SK-N-SH (cell line): Measurements from ENCODE around the gene CFAP58. TPM values are rescaled to one million over a fixed set of nuclear protein-coding genes. Genes with fewer than 3 reads are reported as not detected.

Experiments
- CTCF ChIA-PET: fragments of 300-600, 350-600 bp; formaldehyde crosslinking; extraction: SDS; loops from one replicate; lab custom pipeline; 2021; lab: Yijun Ruan, JAX
- POLR2A ChIA-PET: fragments of 350-600 bp; sonication (Branson Sonifier 250); formaldehyde crosslinking; extraction: SDS; loops from one replicate; lab custom pipeline; 2020; ENCODE audit warnings: antibody characterized with exemption, inconsistent platforms; lab: Yijun Ruan, JAX
- DNase-seq: peaks from one replicate; pipeline ENCODE4 v3.0.0; 2012
- H2AFZ ChIP-seq: fragments of 200-600 bp; sonication (generic); 2 replicates; pipeline ENCODE4 v1.8.1; 2016; ENCODE audit warnings: antibody characterized with exemption, mild to moderate bottlenecking, low read depth
- H3F3A ChIP-seq: fragments of 200-600 bp; sonication (generic); replicated peaks from 2 replicates; pipeline ENCODE3; 2016; ENCODE audit warnings: antibody characterized with exemption, mild to moderate bottlenecking; ENCODE audit not compliant: insufficient read depth
- H3K27ac ChIP-seq, 2 experiments: fragments of 200-500 bp in 1 of 2; fragments of 200-600 bp in 1 of 2; sonication (Bioruptor generic) in 1 of 2; sonication (generic), shearing (Covaris generic) in 1 of 2; 2 replicates each; pipeline versions ENCODE4 v1.5.1 to v1.6.1; 2014 to 2016; ENCODE audit warnings: low read depth in 2 of 2, inconsistent platforms in 1 of 2, low read length in 1 of 2, mild to moderate bottlenecking in 1 of 2, mixed read lengths in 1 of 2
- H3K27me3 ChIP-seq: fragments of 200-600 bp; sonication (generic), shearing (Covaris generic); 2 replicates; pipeline ENCODE4 v1.6.1; 2016; ENCODE audit warnings: mixed run types; ENCODE audit not compliant: insufficient read depth
- H3K36me3 ChIP-seq, 2 experiments: fragments of 200-500 bp in 1 of 2; fragments of 200-600 bp in 1 of 2; sonication (Bioruptor generic) in 1 of 2; sonication (generic) in 1 of 2; replicated peaks in 1 of 2; 2 replicates each; pipeline versions ENCODE3 to v1.5.1; 2014 to 2016; ENCODE audit warnings: low read length in 1 of 2, mild to moderate bottlenecking in 1 of 2; ENCODE audit not compliant: insufficient read depth in 2 of 2, control insufficient read depth in 1 of 2
- H3K4me1 ChIP-seq, 2 experiments: fragments of 200-500 bp in 1 of 2; fragments of 200-600 bp in 1 of 2; sonication (Bioruptor generic) in 1 of 2; sonication (generic), shearing (Covaris generic) in 1 of 2; 2 replicates each; pipeline versions ENCODE4 v1.5.1 to v1.6.1; 2014 to 2016; ENCODE audit warnings: low read depth in 1 of 2, low read length in 1 of 2, mixed run types in 1 of 2; ENCODE audit not compliant: insufficient read depth in 2 of 2, control insufficient read depth in 1 of 2
- H3K4me2 ChIP-seq: fragments of 200-600 bp; sonication (generic), shearing (Covaris generic); 2 replicates; pipeline ENCODE4 v1.6.1; 2017; ENCODE audit warnings: mixed run types
- H3K4me3 ChIP-seq, 2 experiments: fragments of 200-500 bp in 1 of 2; fragments of 200-600 bp in 1 of 2; sonication (Bioruptor generic) in 1 of 2; sonication (generic), shearing (Covaris generic) in 1 of 2; 2 replicates each; pipeline versions ENCODE4 v1.5.1 to v1.8.1; 2014 to 2016; ENCODE audit warnings: low read depth in 2 of 2, inconsistent platforms in 1 of 2, low read length in 1 of 2, mild to moderate bottlenecking in 1 of 2, mixed read lengths in 1 of 2, moderate library complexity in 1 of 2
- H3K79me2 ChIP-seq: fragments of 200-600 bp; sonication (generic); 2 replicates; pipeline ENCODE4 v1.8.1; 2017; ENCODE audit warnings: mild to moderate bottlenecking; ENCODE audit not compliant: insufficient read depth
- H3K9ac ChIP-seq: fragments of 200-600 bp; sonication (generic); 2 replicates; pipeline ENCODE4 v1.6.1; 2017; ENCODE audit warnings: mixed run types
- H3K9me2 ChIP-seq: fragments of 200-600 bp; sonication (generic); 2 replicates; pipeline ENCODE4 v1.6.1; 2017; ENCODE audit warnings: mixed run types
- H3K9me3 ChIP-seq: fragments of 200-600 bp; sonication (generic); 2 replicates; pipeline ENCODE4 v1.6.1; 2017; ENCODE audit warnings: mixed run types, mild to moderate bottlenecking, moderate library complexity
- H4K20me1 ChIP-seq: fragments of 200-600 bp; sonication (generic); 2 replicates; pipeline ENCODE4 v1.6.1; 2017; ENCODE audit warnings: mild to moderate bottlenecking, mixed run types; ENCODE audit not compliant: insufficient read depth
- CHD2 ChIP-seq: fragments of 150-350 bp; IDR thresholded peaks from 2 replicates; pipeline ENCODE4 v1.6.1; 2018; ENCODE audit warnings: low read length; ENCODE audit not compliant: partially characterized antibody
- ELF1 ChIP-seq: IDR thresholded peaks from 2 replicates; pipeline ENCODE4 v1.4.0; 2012
- EZH2phosphoT487 ChIP-seq: fragments of 200-600 bp; sonication (generic); IDR thresholded peaks from 2 replicates; pipeline ENCODE4 v1.6.1; 2017; ENCODE audit warnings: low read depth, mixed run types, mild to moderate bottlenecking, antibody characterized with exemption, moderate library complexity, borderline replicate concordance
- FOSL2 ChIP-seq: IDR thresholded peaks from 2 replicates; pipeline ENCODE4 v1.4.0; 2012; ENCODE audit warnings: low read depth, mild to moderate bottlenecking, moderate library complexity, borderline replicate concordance
- FOXJ3 ChIP-seq: sonication (generic); formaldehyde crosslinking; IDR thresholded peaks from 2 replicates; pipeline ENCODE4 v1.5.1; 2020; ENCODE audit warnings: mild to moderate bottlenecking, missing genetic modification reagents
- FOXM1 ChIP-seq: IDR thresholded peaks from 2 replicates; pipeline ENCODE4 v1.4.0; 2012; ENCODE audit warnings: low read depth, mild to moderate bottlenecking
- GABPA ChIP-seq: IDR thresholded peaks from 2 replicates; pipeline ENCODE4 v1.4.0; 2012; ENCODE audit warnings: low read depth, mild to moderate bottlenecking
- GATA2 ChIP-seq: sonication (generic); formaldehyde crosslinking; IDR thresholded peaks from 2 replicates; pipeline ENCODE4 v1.5.0; 2020; ENCODE audit warnings: mild to moderate bottlenecking, missing genetic modification reagents
- MEF2A ChIP-seq: IDR thresholded peaks from 2 replicates; pipeline ENCODE4 v1.4.0; 2012; ENCODE audit warnings: low read depth, borderline replicate concordance
- MXI1 ChIP-seq: IDR thresholded peaks from 2 replicates; pipeline ENCODE4 v1.6.1; 2012; ENCODE audit warnings: mild to moderate bottlenecking, low read depth, low read length, improper control_type of control experiment
- NFIC ChIP-seq: IDR thresholded peaks from 2 replicates; pipeline ENCODE4 v1.4.0; 2012; ENCODE audit warnings: borderline replicate concordance
- NRF1 ChIP-seq: IDR thresholded peaks from 2 replicates; pipeline ENCODE4 v1.6.1; 2012; ENCODE audit warnings: low read depth, mild to moderate bottlenecking, low read length
- RCOR1 ChIP-seq: fragments of 150-350 bp; IDR thresholded peaks from 2 replicates; pipeline ENCODE4 v1.6.1; 2017; ENCODE audit warnings: antibody characterized with exemption, low read length
- RXRA ChIP-seq: IDR thresholded peaks from 2 replicates; pipeline ENCODE4 v1.4.0; 2012; ENCODE audit warnings: low read depth, mild to moderate bottlenecking, borderline replicate concordance
- SIN3A ChIP-seq: IDR thresholded peaks from 2 replicates; pipeline ENCODE4 v1.6.1; 2012; ENCODE audit warnings: low read depth, mild to moderate bottlenecking, low read length, moderate library complexity, borderline replicate concordance
- TAF1 ChIP-seq: IDR thresholded peaks from 2 replicates; pipeline ENCODE4 v1.6.1; 2012; ENCODE audit warnings: low read depth, mild to moderate bottlenecking, low read length, moderate library complexity, borderline replicate concordance
- TCF12 ChIP-seq: IDR thresholded peaks from 2 replicates; pipeline ENCODE4 v1.4.0; 2012
- TEAD4 ChIP-seq: IDR thresholded peaks from 2 replicates; pipeline ENCODE4 v1.4.0; 2012; ENCODE audit warnings: mild to moderate bottlenecking, borderline replicate concordance; ENCODE audit not compliant: insufficient read depth
- WGBS: methylation state at CpG from one replicate; pipeline ENCODE4 v1.1.6; 2017; ENCODE audit warnings: low lambda C conversion rate; 5-methylcytosine and 5-hydroxymethylcytosine counted together
- polyA plus RNA-seq, 3 experiments: library from polyadenylated mRNA; depleted of rRNA; stranded (reverse); fragments of >200 nt; gene quantifications; 2 replicates each; pipeline ENCODE4 v1.2.3, GENCODE V29; 2012
- TF ChIP-seq, protein P1 (sequence below): IDR thresholded peaks from 2 replicates; pipeline ENCODE4 v1.4.0; 2012; ENCODE audit warnings: low read depth, borderline replicate concordance
- TF ChIP-seq, protein P2 (sequence below): fragments of 150-350 bp; IDR thresholded peaks from 2 replicates; pipeline ENCODE4 v1.6.1; 2017; ENCODE audit warnings: antibody characterized with exemption, low read length, low read depth, borderline replicate concordance
- TF ChIP-seq, protein P3 (sequence below): fragments of 150-350 bp; IDR thresholded peaks from 2 replicates; pipeline ENCODE4 v1.6.1; 2016; ENCODE audit warnings: mild to moderate bottlenecking, low read depth, low read length

Gene CFAP58
- polyA plus RNA-seq, 1 of the 3 experiments (the other 2 are of a cell fraction), result 0.38 TPM

DNA sequence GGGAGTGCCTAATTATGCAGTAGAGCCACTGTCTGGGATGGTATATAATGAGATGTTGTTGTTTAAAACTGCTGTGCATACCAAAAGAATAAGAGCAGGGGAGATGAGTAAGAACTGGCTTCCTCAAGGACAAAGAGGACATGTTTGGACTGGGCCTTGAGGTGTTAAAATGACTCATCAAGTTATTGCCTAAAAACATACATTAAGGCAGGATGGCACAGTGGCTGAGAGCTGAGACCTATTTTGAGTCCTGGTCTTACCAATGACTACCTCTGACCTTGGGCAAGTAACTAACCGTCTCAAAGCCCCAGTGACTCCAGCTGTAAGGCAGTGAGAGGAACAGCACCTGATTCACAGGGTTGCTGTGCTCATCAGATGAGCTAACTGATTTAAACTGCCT is 71.1 kb downstream of the CFAP58 start (continued):
- TF ChIP-seq, protein P1, sequence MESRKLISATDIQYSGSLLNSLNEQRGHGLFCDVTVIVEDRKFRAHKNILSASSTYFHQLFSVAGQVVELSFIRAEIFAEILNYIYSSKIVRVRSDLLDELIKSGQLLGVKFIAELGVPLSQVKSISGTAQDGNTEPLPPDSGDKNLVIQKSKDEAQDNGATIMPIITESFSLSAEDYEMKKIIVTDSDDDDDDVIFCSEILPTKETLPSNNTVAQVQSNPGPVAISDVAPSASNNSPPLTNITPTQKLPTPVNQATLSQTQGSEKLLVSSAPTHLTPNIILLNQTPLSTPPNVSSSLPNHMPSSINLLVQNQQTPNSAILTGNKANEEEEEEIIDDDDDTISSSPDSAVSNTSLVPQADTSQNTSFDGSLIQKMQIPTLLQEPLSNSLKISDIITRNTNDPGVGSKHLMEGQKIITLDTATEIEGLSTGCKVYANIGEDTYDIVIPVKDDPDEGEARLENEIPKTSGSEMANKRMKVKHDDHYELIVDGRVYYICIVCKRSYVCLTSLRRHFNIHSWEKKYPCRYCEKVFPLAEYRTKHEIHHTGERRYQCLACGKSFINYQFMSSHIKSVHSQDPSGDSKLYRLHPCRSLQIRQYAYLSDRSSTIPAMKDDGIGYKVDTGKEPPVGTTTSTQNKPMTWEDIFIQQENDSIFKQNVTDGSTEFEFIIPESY, result no peak
- no peak for TF ChIP-seq RCOR1
- no peak for TF ChIP-seq TAF1

DNA sequence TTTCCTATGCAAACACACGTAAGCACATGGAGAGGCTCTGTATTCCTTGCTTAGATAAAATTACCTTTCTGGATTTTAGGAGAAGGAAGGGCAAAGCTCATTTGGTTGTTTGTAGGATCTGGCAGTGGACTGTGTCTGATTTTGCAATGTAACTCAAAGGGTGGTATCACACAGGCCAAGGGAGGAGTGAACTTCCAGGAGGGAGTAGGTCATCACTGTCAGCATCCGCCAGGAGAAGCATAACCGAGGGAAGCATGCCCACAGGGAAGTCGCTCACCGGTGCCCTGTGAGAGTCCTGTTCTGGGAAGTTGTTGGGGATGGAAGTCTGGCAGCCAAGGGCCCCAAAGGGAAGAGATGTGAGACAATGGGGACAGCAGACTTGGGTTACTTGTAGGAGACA is 74.4 kb downstream of the CFAP58 start:
- no peak overlapping the region for H3K4me3 ChIP-seq
- H3K9me3 ChIP-seq, result no peaks in the 10 kb centered on the region
- no peaks in the 10 kb centered on the region for H4K20me1 ChIP-seq
- no peaks in the 10 kb centered on the region for H3K27me3 ChIP-seq
- ChIA-PET POLR2A (no interaction called here), CTCF (interaction anchor here (1.8 kb wide), 1 partner anchor 211 kb away, joined by 4 read pairs; no protein-coding TSS in a partner anchor)
- H3K9ac ChIP-seq, result no peak overlapping the region
- DNase-seq, result no peak
- no peaks in the 10 kb centered on the region for H3K4me1 ChIP-seq
- no peaks in the 10 kb centered on the region for H3K79me2 ChIP-seq
- WGBS, result 77% methylated on average over 5 of the region's 5 CpGs
- no peak overlapping the region for H2AFZ ChIP-seq
- H3K36me3 ChIP-seq, result no peaks in the 10 kb centered on the region
- H3K4me2 ChIP-seq, result no peak overlapping the region
- no peaks in the 10 kb centered on the region for H3K9me2 ChIP-seq
- no peak overlapping the region for H3K27ac ChIP-seq
- TF ChIP-seq, protein P2, sequence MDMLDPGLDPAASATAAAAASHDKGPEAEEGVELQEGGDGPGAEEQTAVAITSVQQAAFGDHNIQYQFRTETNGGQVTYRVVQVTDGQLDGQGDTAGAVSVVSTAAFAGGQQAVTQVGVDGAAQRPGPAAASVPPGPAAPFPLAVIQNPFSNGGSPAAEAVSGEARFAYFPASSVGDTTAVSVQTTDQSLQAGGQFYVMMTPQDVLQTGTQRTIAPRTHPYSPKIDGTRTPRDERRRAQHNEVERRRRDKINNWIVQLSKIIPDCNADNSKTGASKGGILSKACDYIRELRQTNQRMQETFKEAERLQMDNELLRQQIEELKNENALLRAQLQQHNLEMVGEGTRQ, result no peak
- no peak for TF ChIP-seq MXI1
- no peak for TF ChIP-seq TAF1
- TF ChIP-seq CHD2, result no peak
- no peak for TF ChIP-seq ELF1
- no peak for TF ChIP-seq NFIC
- no peak for TF ChIP-seq SIN3A
- no peak for TF ChIP-seq MEF2A
- no peak for TF ChIP-seq GABPA
- TF ChIP-seq, all 33 proteins: peak for 0
- H3F3A ChIP-seq, result no peaks in the 10 kb centered on the region

DNA sequence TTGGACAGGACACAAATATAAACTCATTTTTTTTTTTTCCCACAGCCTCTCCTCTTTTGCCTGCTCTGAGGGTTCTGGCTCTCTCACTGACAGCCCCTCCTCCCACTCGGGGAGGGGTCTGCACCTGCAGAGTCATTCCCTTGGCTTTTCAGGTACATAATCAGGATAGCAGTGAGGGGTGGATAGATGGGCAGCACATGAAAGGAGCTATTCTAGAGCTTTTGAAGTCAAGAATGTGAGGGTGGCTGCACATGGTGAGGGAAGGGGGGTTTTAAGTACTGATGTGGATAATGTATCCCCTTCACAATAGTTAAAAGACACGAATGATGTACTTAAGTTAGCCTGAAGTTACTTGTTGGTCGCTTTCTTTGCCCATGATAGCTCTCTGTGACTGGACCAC is 76.2 kb downstream of the CFAP58 start:
- POLR2A ChIA-PET, result no interaction called here
- 33% methylated on average over 3 of the region's 3 CpGs for WGBS
- no peaks in the 10 kb centered on the region for H3K27me3 ChIP-seq
- H3K36me3 ChIP-seq, result no peaks in the 10 kb centered on the region
- DNase-seq, result no peak
- H4K20me1 ChIP-seq, result no peaks in the 10 kb centered on the region
- H3K4me1 ChIP-seq, result 0 out of 4 replicates have a peak, but pooled peaks cover 0 to 3% of the 10 kb centered on the region in 2 experiments
- no peak overlapping the region for H3K9ac ChIP-seq
- no peak overlapping the region for H3K27ac ChIP-seq
- H3K4me2 ChIP-seq, result no peak overlapping the region
- no peaks in the 10 kb centered on the region for H3K9me3 ChIP-seq
- no peak overlapping the region for H3K4me3 ChIP-seq
- no peaks in the 10 kb centered on the region for H3K79me2 ChIP-seq
- H3F3A ChIP-seq, result no peaks in the 10 kb centered on the region
- no peak overlapping the region for H2AFZ ChIP-seq
- CTCF ChIA-PET, result interaction anchor here (1.3 to 1.4 kb wide), 2 partner anchors 23 to 152 kb away, joined by 3 to 7 read pairs; no protein-coding TSS in a partner anchor
- TF ChIP-seq RXRA, result no peak
- TF ChIP-seq GABPA, result no peak
- TF ChIP-seq FOSL2, result no peak
- TF ChIP-seq FOXM1, result no peak
- no peak for TF ChIP-seq SIN3A
- TF ChIP-seq TCF12, result no peak
- no peak for TF ChIP-seq FOXJ3
- TF ChIP-seq, protein P2, result no peak
- TF ChIP-seq GATA2 (CRISPR knock-in tag), result no peak
- no peak for TF ChIP-seq TEAD4
- no peak for TF ChIP-seq NRF1
- TF ChIP-seq, protein P3, sequence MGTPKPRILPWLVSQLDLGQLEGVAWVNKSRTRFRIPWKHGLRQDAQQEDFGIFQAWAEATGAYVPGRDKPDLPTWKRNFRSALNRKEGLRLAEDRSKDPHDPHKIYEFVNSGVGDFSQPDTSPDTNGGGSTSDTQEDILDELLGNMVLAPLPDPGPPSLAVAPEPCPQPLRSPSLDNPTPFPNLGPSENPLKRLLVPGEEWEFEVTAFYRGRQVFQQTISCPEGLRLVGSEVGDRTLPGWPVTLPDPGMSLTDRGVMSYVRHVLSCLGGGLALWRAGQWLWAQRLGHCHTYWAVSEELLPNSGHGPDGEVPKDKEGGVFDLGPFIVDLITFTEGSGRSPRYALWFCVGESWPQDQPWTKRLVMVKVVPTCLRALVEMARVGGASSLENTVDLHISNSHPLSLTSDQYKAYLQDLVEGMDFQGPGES, result no peak
- no peak for TF ChIP-seq NFIC
- no peak for TF ChIP-seq MXI1
- no peak for TF ChIP-seq EZH2phosphoT487
- H3K9me2 ChIP-seq, result no peaks in the 10 kb centered on the region
